Measurements from ENCODE around the gene ZNF711. TPM values are rescaled to one million over a fixed set of nuclear protein-coding genes. Genes with fewer than 3 reads are reported as not detected.

Gene ZNF711
- 0.13 and 0.19 TPM in 2 replicates for total RNA-seq

GRCh38 chrX:85243761-85244449 lies at the start of gene ZNF711, which contains the start of gene SATL1:
ZNF711 (plus strand) TSS chrX:85243991; CDS start chrX:85247573, 3,582 bp downstream.
SATL1 (minus strand) TSS chrX:85243779; CDS start chrX:85108968, 134,811 bp downstream.

Other genes with a start within 250 kb of the ZNF711 start
- gene APOOL, start 240.1 kb upstream of the ZNF711 start, total RNA-seq = 8.5 and 12.8 TPM in 2 replicates
- gene SATL1, start 212 bp upstream of the ZNF711 start, total RNA-seq = not detected in 2 replicates
- not detected in 2 replicates for gene POF1B, start 135.7 kb downstream of the ZNF711 start, total RNA-seq